Neuron (in vitro differentiated cells): ENCODE results near the gene MS4A5.

ENCODE experiments used
- H2AFZ ChIP-seq: one replicate; pipeline ENCODE4 v1.6.1; 2013; ENCODE audit warnings: low read depth, mild to moderate bottlenecking, inconsistent platforms, low read length, moderate library complexity
- H3K27me3 ChIP-seq: one replicate; pipeline ENCODE4 v1.6.1; 2013; ENCODE audit warnings: low read length; ENCODE audit not compliant: insufficient read depth
- H3K36me3 ChIP-seq: one replicate; pipeline ENCODE4 v1.6.1; 2013; ENCODE audit warnings: low read length; ENCODE audit not compliant: insufficient read depth
- H3K4me1 ChIP-seq: one replicate; pipeline ENCODE4 v1.6.1; 2013; ENCODE audit warnings: low read length; ENCODE audit not compliant: insufficient read depth
- H3K4me3 ChIP-seq: 2 replicates; pipeline ENCODE4 v1.5.1; 2013; ENCODE audit warnings: mild to moderate bottlenecking, low read length, moderate library complexity
- H3K9me3 ChIP-seq: one replicate; pipeline ENCODE4 v1.6.1; 2013; ENCODE audit warnings: low read length

Gene MS4A5, protein sequence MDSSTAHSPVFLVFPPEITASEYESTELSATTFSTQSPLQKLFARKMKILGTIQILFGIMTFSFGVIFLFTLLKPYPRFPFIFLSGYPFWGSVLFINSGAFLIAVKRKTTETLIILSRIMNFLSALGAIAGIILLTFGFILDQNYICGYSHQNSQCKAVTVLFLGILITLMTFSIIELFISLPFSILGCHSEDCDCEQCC

DNA sequence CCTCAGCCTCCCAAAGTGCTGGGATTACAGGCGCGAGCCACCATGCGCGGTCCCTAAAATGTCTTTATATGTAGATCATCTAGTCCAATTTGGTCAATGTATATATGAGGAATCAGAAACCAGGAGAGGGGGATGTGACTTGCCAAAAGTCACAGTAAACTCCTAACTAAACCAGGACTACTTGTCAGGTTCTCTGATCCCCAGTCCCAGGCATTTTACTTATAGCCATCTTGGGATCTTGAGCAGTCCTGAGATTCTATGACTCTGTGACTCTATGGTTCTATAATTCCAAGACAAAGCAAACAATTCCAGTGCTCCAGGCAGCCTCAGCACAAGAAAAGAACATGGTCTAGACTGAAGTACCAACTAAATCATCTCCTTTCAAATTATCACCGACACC, at the start of gene MS4A5:
TSS of gene MS4A5 (plus strand) at position 301 of the 400 bp plus-strand sequence. CDS start 103 bp downstream, outside the sequence.
- no peaks in the 10 kb centered on the region for H3K4me1 ChIP-seq
- no peak within 1 kb of the TSS for H3K4me3 ChIP-seq
- H3K27me3 ChIP-seq = peaks cover 3% of the 10 kb centered on the region
- H3K9me3 ChIP-seq = no peaks in the 10 kb centered on the region
- H2AFZ ChIP-seq = no peak within 1 kb of the TSS
- no peaks in the 10 kb centered on the region for H3K36me3 ChIP-seq

DNA sequence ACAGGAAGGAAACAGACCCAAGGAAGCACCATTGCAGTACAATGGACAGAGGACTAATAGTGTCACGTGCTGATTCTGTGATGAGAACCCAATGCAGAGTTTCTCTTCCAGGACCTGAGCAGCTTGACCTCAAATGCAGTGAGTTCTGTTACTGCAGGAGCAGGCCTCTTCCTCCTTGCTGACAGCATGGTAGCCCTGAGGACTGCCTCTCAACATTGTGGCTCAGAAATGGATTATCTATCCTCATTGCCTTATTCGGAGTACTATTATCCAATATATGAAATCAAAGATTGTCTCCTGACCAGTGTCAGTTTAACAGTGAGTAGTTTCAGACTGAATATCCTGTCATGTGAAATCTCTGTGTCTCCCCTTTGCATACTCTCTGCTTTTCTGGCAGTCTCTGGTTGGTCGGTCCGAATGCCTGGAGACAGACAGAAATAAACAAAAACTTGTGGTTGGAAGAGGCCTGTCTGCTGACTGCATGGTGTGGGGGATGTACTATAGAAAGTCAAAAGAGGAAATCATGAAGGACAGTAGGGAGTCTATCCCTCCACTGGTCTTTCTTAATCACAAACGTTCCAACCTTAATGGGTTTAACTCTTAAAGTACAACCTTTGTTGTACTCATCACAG, 40.0 kb upstream of the MS4A5 start:
- no peak overlapping the region for H3K4me3 ChIP-seq
- no peaks in the 10 kb centered on the region for H3K36me3 ChIP-seq
- no peaks in the 10 kb centered on the region for H3K9me3 ChIP-seq
- H3K27me3 ChIP-seq = peaks cover 4% of the 10 kb centered on the region
- H3K4me1 ChIP-seq = no peaks in the 10 kb centered on the region
- H2AFZ ChIP-seq = no peak overlapping the region

DNA sequence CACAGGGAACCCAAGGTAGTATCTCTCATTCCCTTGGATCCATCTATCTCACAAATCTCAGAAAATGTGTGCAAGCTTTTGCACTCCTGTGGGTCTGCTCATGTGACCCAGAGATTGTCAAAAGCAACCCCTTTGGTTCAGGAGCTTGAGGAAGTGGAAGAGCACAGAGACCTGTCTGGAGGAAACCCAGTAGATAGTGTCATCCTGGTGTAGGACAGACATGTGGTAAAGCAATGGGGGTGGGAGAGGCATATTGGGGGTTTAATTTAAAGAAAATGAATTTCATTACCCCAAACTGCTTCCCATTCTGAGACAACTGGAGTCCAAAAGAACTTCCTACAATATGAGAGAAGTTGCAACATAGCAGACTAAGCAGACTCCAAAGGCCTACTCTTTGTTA, 39.0 kb upstream of the MS4A5 start:
- Histone ChIP-seq H3K27me3 (peaks cover 4% of the 10 kb centered on the region), H3K4me1 (no peaks in the 10 kb centered on the region), H3K9me3 (no peaks in the 10 kb centered on the region), H3K36me3 (no peaks in the 10 kb centered on the region), H3K4me3 (no peak overlapping the region), H2AFZ (no peak overlapping the region)

DNA sequence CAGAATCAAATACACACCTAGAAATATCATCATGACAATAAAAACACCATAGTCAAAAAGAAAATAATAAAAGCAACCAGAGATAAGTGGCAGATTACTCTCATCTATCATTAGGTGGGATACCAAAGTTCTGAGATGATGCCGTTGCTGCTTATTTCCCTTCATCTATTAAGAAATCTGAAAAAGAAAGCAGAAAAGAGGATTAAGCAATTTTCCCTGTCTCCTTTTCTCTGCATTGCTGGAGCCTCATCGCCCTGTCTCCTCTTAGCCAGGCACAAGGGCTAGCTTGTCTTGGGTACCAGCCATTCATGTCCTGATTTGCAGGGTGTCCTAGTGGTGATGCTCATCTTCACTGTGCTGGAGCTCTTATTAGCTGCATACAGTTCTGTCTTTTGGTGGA, 37.0 kb upstream of the MS4A5 start:
- H3K4me3 ChIP-seq = no peak overlapping the region
- no peaks in the 10 kb centered on the region for H3K36me3 ChIP-seq
- H3K9me3 ChIP-seq = no peaks in the 10 kb centered on the region
- peaks cover 4% of the 10 kb centered on the region for H3K27me3 ChIP-seq
- no peaks in the 10 kb centered on the region for H3K4me1 ChIP-seq
- no peak overlapping the region for H2AFZ ChIP-seq

DNA sequence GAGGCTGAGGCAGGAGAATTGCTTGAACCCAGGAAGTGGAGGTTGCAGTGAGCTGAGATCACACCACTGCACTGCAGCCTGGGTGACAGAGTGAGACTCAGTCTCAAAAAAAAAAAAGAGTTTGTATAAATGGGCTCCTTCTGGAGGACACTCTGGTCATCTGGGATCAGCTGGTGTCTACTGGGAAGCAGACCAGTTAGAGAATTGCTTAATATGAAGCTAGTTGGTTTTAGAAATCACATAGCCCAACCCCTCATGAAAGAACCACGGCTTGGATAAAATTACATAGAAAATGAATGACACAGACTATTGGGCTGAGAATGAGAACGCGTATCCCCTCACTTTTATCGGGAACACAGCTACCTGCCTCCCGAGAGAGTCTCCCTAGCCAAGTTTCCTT, 36.4 kb upstream of the MS4A5 start:
- Histone ChIP-seq H3K36me3 (no peaks in the 10 kb centered on the region), H3K4me1 (no peaks in the 10 kb centered on the region), H3K27me3 (peaks cover 4% of the 10 kb centered on the region), H3K4me3 (no peak overlapping the region), H3K9me3 (no peaks in the 10 kb centered on the region), H2AFZ (no peak overlapping the region)

DNA sequence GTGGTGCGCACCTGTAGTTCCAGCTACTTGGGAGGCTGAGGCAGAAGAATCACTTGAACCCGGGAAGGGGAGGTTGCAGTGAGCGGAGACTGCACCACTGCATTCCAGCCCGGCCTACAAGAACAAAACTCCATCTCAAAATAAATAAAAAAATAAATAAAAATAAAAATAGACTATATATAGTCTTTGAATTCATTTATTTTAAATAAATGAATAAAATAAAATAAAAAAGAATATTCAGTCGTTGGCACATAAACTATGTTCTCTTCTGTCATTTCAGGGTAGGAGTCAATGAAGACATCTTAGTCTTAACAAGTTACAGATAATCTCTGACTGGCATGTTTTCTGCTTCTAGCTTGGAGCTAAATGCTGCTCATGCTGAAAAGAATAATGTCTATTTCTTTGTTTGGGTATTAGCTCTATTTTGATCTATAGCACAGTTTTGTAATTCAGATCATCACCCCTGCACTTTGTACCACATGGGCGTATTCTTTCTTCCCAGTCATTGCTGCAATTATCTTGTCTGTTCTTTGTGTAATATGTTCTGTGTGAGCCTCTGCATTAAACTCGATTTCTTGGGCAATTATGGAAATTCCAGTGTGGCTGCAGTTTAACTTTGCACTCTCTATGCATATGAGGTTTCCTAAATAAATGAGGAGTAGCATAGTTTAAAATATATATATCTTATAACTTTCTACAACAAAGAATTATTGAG, 34.5 kb upstream of the MS4A5 start:
- Histone ChIP-seq H3K36me3 (no peaks in the 10 kb centered on the region), H2AFZ (no peak overlapping the region), H3K4me1 (no peaks in the 10 kb centered on the region), H3K4me3 (no peak overlapping the region), H3K9me3 (no peaks in the 10 kb centered on the region), H3K27me3 (peaks cover 4% of the 10 kb centered on the region)

DNA sequence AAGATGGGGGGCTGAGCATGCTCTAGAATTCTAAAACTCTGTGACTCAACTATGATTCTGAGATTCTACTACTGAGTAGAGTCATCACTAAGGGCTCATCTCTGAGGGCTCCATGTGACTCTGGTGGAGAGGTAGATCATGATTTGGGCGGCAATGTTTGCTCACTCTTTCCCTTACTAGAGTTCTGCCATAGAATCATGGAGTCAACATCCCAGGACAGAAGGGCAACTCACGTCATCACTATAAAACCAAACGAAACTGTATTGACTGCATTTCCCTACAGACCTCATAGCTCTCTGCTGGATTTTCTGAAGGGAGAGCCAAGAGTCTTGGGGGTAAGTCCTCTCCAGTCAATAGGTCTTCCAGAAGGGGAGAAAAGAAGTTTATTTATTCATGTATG, 33.0 kb upstream of the MS4A5 start, which contains the start of gene MS4A14:
TSS of gene MS4A14 (plus strand) at position 78 of the 400 bp plus-strand sequence. CDS start at position 198, 120 bp downstream.
- Histone ChIP-seq H3K4me3 (no peak within 1 kb of the TSS), H3K27me3 (peaks cover 4% of the 10 kb centered on the region), H3K36me3 (no peaks in the 10 kb centered on the region), H3K9me3 (no peaks in the 10 kb centered on the region), H2AFZ (no peak within 1 kb of the TSS), H3K4me1 (no peaks in the 10 kb centered on the region)

DNA sequence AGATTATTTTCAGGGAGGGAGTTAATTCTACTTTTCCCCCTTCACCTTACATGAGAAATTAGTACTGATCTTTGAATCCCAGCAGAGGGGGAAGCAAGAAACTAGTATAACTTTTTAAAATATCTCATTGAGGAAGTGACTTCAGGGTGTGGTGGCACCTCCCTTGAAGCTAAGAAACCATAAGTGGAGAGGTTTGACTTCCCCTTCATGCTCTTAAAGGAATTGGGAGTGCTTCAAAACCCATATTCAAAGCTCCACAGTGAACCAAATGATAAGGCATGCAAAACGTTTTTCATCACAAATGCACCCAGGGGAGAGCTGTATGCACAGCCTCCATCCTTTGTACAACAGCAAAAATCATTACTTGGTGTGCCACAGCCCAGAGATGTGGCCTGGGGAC, 32.6 kb upstream of the MS4A5 start:
- no peak overlapping the region for H2AFZ ChIP-seq
- H3K9me3 ChIP-seq = no peaks in the 10 kb centered on the region
- peaks cover 4% of the 10 kb centered on the region for H3K27me3 ChIP-seq
- H3K4me1 ChIP-seq = no peaks in the 10 kb centered on the region
- no peak overlapping the region for H3K4me3 ChIP-seq
- no peaks in the 10 kb centered on the region for H3K36me3 ChIP-seq

DNA sequence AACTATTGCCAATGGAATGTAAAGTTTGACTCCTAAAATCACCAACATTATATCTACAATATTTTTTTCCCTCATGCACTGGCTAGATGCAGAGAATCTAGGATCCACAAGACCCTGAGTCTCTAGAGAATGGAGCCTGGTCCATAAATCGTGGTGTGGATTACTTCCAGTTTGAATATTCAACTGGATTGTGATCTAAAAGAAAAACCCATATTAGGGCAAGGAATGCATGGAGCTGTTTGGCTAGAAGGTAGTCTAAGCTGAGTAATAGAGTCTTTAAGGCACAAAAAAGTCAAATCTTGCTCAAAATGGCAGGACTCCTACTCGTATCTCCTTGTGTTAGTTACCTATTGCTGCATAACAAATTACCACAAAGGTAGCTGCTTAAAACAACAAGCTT, 9.4 kb upstream of the MS4A5 start:
- Histone ChIP-seq H3K27me3 (no peaks in the 10 kb centered on the region), H2AFZ (no peak overlapping the region), H3K4me1 (no peaks in the 10 kb centered on the region), H3K36me3 (no peaks in the 10 kb centered on the region), H3K4me3 (no peak overlapping the region), H3K9me3 (no peaks in the 10 kb centered on the region)

DNA sequence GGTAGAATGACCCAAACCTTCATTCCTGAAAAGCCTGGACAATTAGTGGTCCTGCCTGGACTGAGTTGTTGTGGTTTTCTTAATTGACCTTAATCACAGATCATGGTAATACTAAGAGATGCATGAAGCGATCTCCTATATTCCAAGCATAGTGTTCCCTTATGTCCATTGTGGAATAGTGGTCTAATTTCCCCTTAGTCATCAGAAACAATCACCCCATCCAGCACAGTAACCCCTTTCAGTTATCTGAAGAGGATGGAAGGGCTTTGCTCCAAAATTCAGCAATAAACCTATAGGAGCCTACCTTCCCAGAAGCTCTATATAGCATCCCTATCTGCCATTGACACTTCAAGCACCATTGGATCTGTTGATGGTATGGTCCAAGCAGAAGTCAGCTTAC, 6.8 kb upstream of the MS4A5 start:
- no peaks in the 10 kb centered on the region for H3K36me3 ChIP-seq
- H3K4me1 ChIP-seq = no peaks in the 10 kb centered on the region
- no peak overlapping the region for H2AFZ ChIP-seq
- no peaks in the 10 kb centered on the region for H3K27me3 ChIP-seq
- H3K4me3 ChIP-seq = no peak overlapping the region
- no peaks in the 10 kb centered on the region for H3K9me3 ChIP-seq

DNA sequence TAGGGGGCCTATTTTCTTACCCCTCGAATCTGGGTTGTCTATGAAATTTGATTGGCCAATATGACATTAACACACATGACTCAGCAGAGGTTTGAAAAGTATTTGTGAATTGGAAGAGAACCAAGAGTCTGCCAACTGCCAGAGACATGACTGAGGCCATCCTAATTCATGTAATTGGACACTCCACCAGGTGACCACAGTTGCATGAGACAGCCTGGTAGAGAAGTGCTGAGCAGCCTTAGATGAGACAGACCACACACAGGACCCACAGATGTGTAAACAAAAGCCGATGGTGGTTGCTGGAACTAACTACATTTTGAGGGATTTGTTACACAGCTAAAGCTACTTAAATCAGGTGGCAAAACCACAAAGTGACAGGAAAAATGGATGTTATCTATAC, 855 bp upstream of the MS4A5 start:
- H2AFZ ChIP-seq = no peak overlapping the region
- H3K9me3 ChIP-seq = no peaks in the 10 kb centered on the region
- H3K4me1 ChIP-seq = no peaks in the 10 kb centered on the region
- no peak overlapping the region for H3K4me3 ChIP-seq
- H3K36me3 ChIP-seq = no peaks in the 10 kb centered on the region
- peaks cover 3% of the 10 kb centered on the region for H3K27me3 ChIP-seq

DNA sequence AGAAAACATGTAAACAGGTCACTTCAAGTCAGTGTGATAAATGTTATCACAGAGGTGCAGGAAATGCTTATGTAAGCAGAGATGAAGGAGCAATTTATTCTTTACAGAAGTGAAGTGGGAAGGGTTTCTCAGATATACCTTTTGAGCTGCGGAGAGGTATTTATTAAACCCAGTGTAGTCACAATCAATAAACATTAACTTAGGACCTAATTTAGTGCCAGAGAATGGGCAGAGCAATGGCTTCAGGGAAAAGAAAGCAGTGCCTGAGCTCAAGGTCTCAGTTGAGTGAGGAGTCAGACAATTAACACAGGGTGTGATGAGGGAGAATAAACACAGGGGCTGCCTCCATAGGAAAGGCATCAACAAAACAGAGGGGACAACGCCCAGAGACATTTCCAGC, 1.9 kb downstream of the MS4A5 start:
- Histone ChIP-seq H3K9me3 (no peaks in the 10 kb centered on the region), H3K4me3 (no peak overlapping the region), H3K36me3 (no peaks in the 10 kb centered on the region), H3K4me1 (no peaks in the 10 kb centered on the region), H3K27me3 (peaks cover 3% of the 10 kb centered on the region), H2AFZ (no peak overlapping the region)

DNA sequence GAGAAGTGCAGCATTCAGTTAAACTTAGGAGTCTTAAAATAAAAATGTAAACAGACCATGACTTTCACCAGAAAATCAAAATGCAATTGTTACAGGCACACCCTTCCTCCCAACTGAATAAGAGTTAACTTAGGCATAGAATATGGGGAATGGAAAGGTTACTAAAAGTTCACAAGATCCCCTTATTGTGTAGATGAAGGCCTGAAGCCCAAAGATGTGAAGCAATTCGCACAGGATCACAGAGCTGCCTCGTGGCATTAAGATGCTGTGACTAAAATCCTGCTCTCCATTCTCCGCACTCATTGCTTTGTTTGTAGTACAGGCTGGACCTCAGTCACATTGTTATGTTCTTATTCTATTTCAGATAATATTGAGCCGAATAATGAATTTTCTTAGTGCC, 4.0 kb downstream of the MS4A5 start:
- no peaks in the 10 kb centered on the region for H3K4me1 ChIP-seq
- no peak overlapping the region for H3K4me3 ChIP-seq
- no peaks in the 10 kb centered on the region for H3K9me3 ChIP-seq
- no peaks in the 10 kb centered on the region for H3K36me3 ChIP-seq
- peaks cover 3% of the 10 kb centered on the region for H3K27me3 ChIP-seq
- H2AFZ ChIP-seq = no peak overlapping the region
